HepG2 (cell line): ENCODE data around the gene SLC35B4. TPM values are rescaled to one million over a fixed set of nuclear protein-coding genes. Genes with fewer than 3 reads are reported as not detected.

Experiments
- FUBP1 ChIP-seq: sonication (generic); formaldehyde crosslinking; IDR thresholded peaks from 2 replicates; pipeline ENCODE4 v1.5.1; 2020; ENCODE audit warnings: missing genetic modification reagents, mild to moderate bottlenecking, borderline replicate concordance
- GMEB2 ChIP-seq: IDR thresholded peaks from 2 replicates; pipeline ENCODE4 v1.6.1; 2016; ENCODE audit warnings: missing biosample characterization, missing genetic modification reagents, low read depth
- GPBP1L1 ChIP-seq: sonication (generic); formaldehyde crosslinking; IDR thresholded peaks from 2 replicates; pipeline ENCODE4 v1.5.0; 2020; ENCODE audit warnings: mild to moderate bottlenecking, missing genetic modification reagents
- HMG20A ChIP-seq: IDR thresholded peaks from 2 replicates; pipeline ENCODE4 v1.6.1; 2016; ENCODE audit warnings: borderline replicate concordance
- HMGA1 ChIP-seq: sonication (generic); formaldehyde crosslinking; conservative IDR thresholded peaks from 2 replicates; pipeline ENCODE4 v1.4.0; 2020; ENCODE audit warnings: missing genetic modification reagents
- JUNB ChIP-seq: sonication (generic); formaldehyde crosslinking; IDR thresholded peaks from 2 replicates; pipeline ENCODE4 v1.8.0; 2022; ENCODE audit warnings: missing genetic modification reagents, mild to moderate bottlenecking, borderline replicate concordance
- MAFG ChIP-seq: sonication (generic); formaldehyde crosslinking; IDR thresholded peaks from 2 replicates; pipeline ENCODE4 v1.5.1; 2020; ENCODE audit warnings: mild to moderate bottlenecking, missing genetic modification reagents
- MIXL1 ChIP-seq: IDR thresholded peaks from 2 replicates; pipeline ENCODE4 v1.6.1; 2016
- PHF21A ChIP-seq: sonication (generic); formaldehyde crosslinking; IDR thresholded peaks from 2 replicates; pipeline ENCODE4 v1.5.0; 2020; ENCODE audit warnings: mild to moderate bottlenecking, missing genetic modification reagents
- PLRG1 ChIP-seq: fragments of 450-650 bp; conservative IDR thresholded peaks from 2 replicates; pipeline ENCODE4 v1.6.1; 2016
- POLR2AphosphoS5 ChIP-seq: IDR thresholded peaks from 2 replicates; pipeline ENCODE4 v1.6.1; 2012; ENCODE audit warnings: low read depth, low read length
- SOX6 ChIP-seq, 2 experiments: fragments of 450-650 bp in 1 of 2; sonication (generic) in 1 of 2; formaldehyde crosslinking in 1 of 2; IDR thresholded peaks; 2 replicates each; pipeline versions ENCODE4 v1.4.0 to v1.6.1; 2017 to 2020; ENCODE audit warnings: antibody characterized with exemption in 1 of 2, mild to moderate bottlenecking in 1 of 2, missing genetic modification reagents in 1 of 2
- THYN1 ChIP-seq: sonication (generic); formaldehyde crosslinking; IDR thresholded peaks from 2 replicates; pipeline ENCODE4 v1.8.1; 2023; ENCODE audit warnings: low read depth, mild to moderate bottlenecking, moderate library complexity, missing genetic modification reagents, borderline replicate concordance
- ZBTB34 ChIP-seq: sonication (generic); formaldehyde crosslinking; IDR thresholded peaks from 2 replicates; pipeline ENCODE4 v1.8.0; 2022; ENCODE audit warnings: mild to moderate bottlenecking, missing genetic modification reagents
- ZFP37 ChIP-seq: sonication (generic); formaldehyde crosslinking; IDR thresholded peaks from 2 replicates; pipeline ENCODE4 v1.4.0; 2020; ENCODE audit warnings: missing genetic modification reagents, borderline replicate concordance
- ZNF33A ChIP-seq: sonication (generic); formaldehyde crosslinking; IDR thresholded peaks from 2 replicates; pipeline ENCODE4 v1.5.1; 2020; ENCODE audit warnings: missing genetic modification reagents, mild to moderate bottlenecking, moderate library complexity, borderline replicate concordance
- ZNF484 ChIP-seq: sonication (generic); formaldehyde crosslinking; IDR thresholded peaks from 2 replicates; pipeline ENCODE4 v1.5.1; 2020; ENCODE audit warnings: mild to moderate bottlenecking, low read depth, missing genetic modification reagents, borderline replicate concordance
- ZNF564 ChIP-seq: sonication (generic); formaldehyde crosslinking; IDR thresholded peaks from 2 replicates; pipeline ENCODE4 v1.8.1; 2023; ENCODE audit warnings: mild to moderate bottlenecking, missing genetic modification reagents
- ZNF577 ChIP-seq: sonication (generic); formaldehyde crosslinking; IDR thresholded peaks from 2 replicates; pipeline ENCODE4 v1.4.0; 2020; ENCODE audit warnings: mild to moderate bottlenecking, low read depth, missing genetic modification reagents, borderline replicate concordance
- ZNF589 ChIP-seq: sonication (generic); formaldehyde crosslinking; conservative IDR thresholded peaks from 2 replicates; pipeline ENCODE4 v1.8.0; 2022; ENCODE audit warnings: mild to moderate bottlenecking, moderate library complexity, missing genetic modification reagents
- ZNF660 ChIP-seq: sonication (generic); formaldehyde crosslinking; IDR thresholded peaks from 2 replicates; pipeline ENCODE4 v1.5.1; 2020; ENCODE audit warnings: mild to moderate bottlenecking, low read depth, missing genetic modification reagents, borderline replicate concordance
- ZNF670 ChIP-seq: sonication (generic); formaldehyde crosslinking; IDR thresholded peaks from 2 replicates; pipeline ENCODE4 v1.8.0; 2022; ENCODE audit warnings: mild to moderate bottlenecking, missing genetic modification reagents, borderline replicate concordance
- ZNF766 ChIP-seq: sonication (generic); formaldehyde crosslinking; IDR thresholded peaks from 2 replicates; pipeline ENCODE4 v1.5.0; 2020; ENCODE audit warnings: missing genetic modification reagents, borderline replicate concordance
- polyA plus RNA-seq, 8 experiments: library from polyadenylated mRNA; depleted of rRNA in 3 of 8; stranded (reverse) in 7 of 8; unstranded in 1 of 8; fragments of >200 nt; fragmentation: Illumina TruSeq in 4 of 8; extraction: Trizol in 4 of 8; gene quantifications; 2 replicates each; pipeline versions ENCODE4 v1.2.1 to v1.2.3, GENCODE V29; 2011 to 2016; ENCODE audit warnings: low read depth in 4 of 8, missing spikeins in 1 of 8, mixed read lengths in 1 of 8; ENCODE audit not compliant: insufficient read depth in 1 of 8
- total RNA-seq, 5 experiments: library from RNA; depleted of rRNA; stranded (reverse); fragments of >200 nt; fragmentation: Illumina TruSeq; extraction: Trizol; gene quantifications; 2 replicates each; pipeline ENCODE4 v1.2.3, GENCODE V29; 2016; ENCODE audit warnings: low read depth in 1 of 5
- TF ChIP-seq, protein P1 (sequence below): sonication (generic); formaldehyde crosslinking; IDR thresholded peaks from 2 replicates; pipeline ENCODE4 v1.9.0; 2022; ENCODE audit warnings: missing genetic modification reagents, mild to moderate bottlenecking, borderline replicate concordance

Gene SLC35B4
- total and polyA plus RNA-seq, 2 of the 13 experiments (the other 11 are each of a cell fraction or from before 2014, with no cell fraction given): 17.1 to 17.8 TPM

GRCh38 chr7:134366481-134366880, 49.8 kb upstream of the SLC35B4 start (continued):
- TF ChIP-seq ZFP37 (CRISPR knock-in tag): no peak
- TF ChIP-seq ZNF484: no peak
- TF ChIP-seq GPBP1L1: no peak
- TF ChIP-seq ZNF577: no peak
- TF ChIP-seq ZNF660 (CRISPR knock-in tag): no peak
- no peak for TF ChIP-seq ZNF766 (CRISPR knock-in tag)
- no peak for TF ChIP-seq FUBP1 (CRISPR knock-in tag)
- no peak for TF ChIP-seq ZBTB34
- no peak for TF ChIP-seq ZNF670 (CRISPR knock-in tag)
- no peak for TF ChIP-seq GMEB2 (CRISPR knock-in tag)
- no peak for TF ChIP-seq ZNF33A (CRISPR knock-in tag)
- TF ChIP-seq SOX6 (IDR thresholded peaks at IDR 0.05): no peak
- TF ChIP-seq SOX6 (CRISPR knock-in tag; IDR thresholded peaks at IDR 0.05): peak; percentile 77
- no peak for TF ChIP-seq PLRG1
- no peak for TF ChIP-seq THYN1 (CRISPR knock-in tag)
- no peak; the same call in 1 of the 2 replicates for TF ChIP-seq PHF21A (CRISPR knock-in tag)
- TF ChIP-seq MAFG: no peak
- TF ChIP-seq HMGA1: no peak
- TF ChIP-seq JUNB: no peak
- TF ChIP-seq ZNF564: no peak
- TF ChIP-seq, protein P1, sequence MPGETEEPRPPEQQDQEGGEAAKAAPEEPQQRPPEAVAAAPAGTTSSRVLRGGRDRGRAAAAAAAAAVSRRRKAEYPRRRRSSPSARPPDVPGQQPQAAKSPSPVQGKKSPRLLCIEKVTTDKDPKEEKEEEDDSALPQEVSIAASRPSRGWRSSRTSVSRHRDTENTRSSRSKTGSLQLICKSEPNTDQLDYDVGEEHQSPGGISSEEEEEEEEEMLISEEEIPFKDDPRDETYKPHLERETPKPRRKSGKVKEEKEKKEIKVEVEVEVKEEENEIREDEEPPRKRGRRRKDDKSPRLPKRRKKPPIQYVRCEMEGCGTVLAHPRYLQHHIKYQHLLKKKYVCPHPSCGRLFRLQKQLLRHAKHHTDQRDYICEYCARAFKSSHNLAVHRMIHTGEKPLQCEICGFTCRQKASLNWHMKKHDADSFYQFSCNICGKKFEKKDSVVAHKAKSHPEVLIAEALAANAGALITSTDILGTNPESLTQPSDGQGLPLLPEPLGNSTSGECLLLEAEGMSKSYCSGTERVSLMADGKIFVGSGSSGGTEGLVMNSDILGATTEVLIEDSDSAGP (CRISPR knock-in tag): no peak
- TF ChIP-seq POLR2AphosphoS5: no peak
- TF ChIP-seq HMG20A (CRISPR knock-in tag): peak; percentile 95
- TF ChIP-seq MIXL1 (CRISPR knock-in tag): peak; percentile 61
- no peak for TF ChIP-seq ZNF589 (CRISPR knock-in tag)
